HepG2 (cell line): ENCODE measurements around the gene TUBG1. TPM values are rescaled to one million over a fixed set of nuclear protein-coding genes. Genes with fewer than 3 reads are reported as not detected.

ENCODE experiments used
- BCL3 ChIP-seq: sonication (generic); formaldehyde crosslinking; IDR thresholded peaks from 2 replicates; pipeline ENCODE4 v1.5.1; 2020; ENCODE audit warnings: mild to moderate bottlenecking, missing genetic modification reagents, moderate library complexity
- MEF2D ChIP-seq: sonication (generic); formaldehyde crosslinking; IDR thresholded peaks from 2 replicates; pipeline ENCODE4 v1.5.1; 2020; ENCODE audit warnings: mild to moderate bottlenecking, missing genetic modification reagents
- RARA ChIP-seq: IDR thresholded peaks from 2 replicates; pipeline ENCODE4 v1.6.1; 2016; ENCODE audit warnings: missing genetic modification reagents, missing compliant biosample characterization
- SNAI1 ChIP-seq: sonication (generic); formaldehyde crosslinking; IDR thresholded peaks from 2 replicates; pipeline ENCODE4 v1.5.0; 2020; ENCODE audit warnings: mild to moderate bottlenecking, missing genetic modification reagents, borderline replicate concordance
- SP140L ChIP-seq: sonication (generic); formaldehyde crosslinking; IDR thresholded peaks from 2 replicates; pipeline ENCODE4 v1.4.0; 2020; ENCODE audit warnings: missing genetic modification reagents, borderline replicate concordance
- TP53 ChIP-seq: sonication (generic); formaldehyde crosslinking; conservative IDR thresholded peaks from 2 replicates; pipeline ENCODE4 v1.4.0; 2020; ENCODE audit warnings: missing genetic modification reagents
- ZBTB7A ChIP-seq: sonication (generic); formaldehyde crosslinking; IDR thresholded peaks from 2 replicates; pipeline ENCODE4 v1.8.0; 2022; ENCODE audit warnings: mild to moderate bottlenecking, missing genetic modification reagents
- ZKSCAN5 ChIP-seq: sonication (generic); formaldehyde crosslinking; IDR thresholded peaks from 2 replicates; pipeline ENCODE4 v1.5.1; 2020; ENCODE audit warnings: mild to moderate bottlenecking, missing genetic modification reagents
- ZNF281 ChIP-seq: sonication (generic); formaldehyde crosslinking; IDR thresholded peaks from 2 replicates; pipeline ENCODE4 v1.4.0; 2020; ENCODE audit warnings: missing genetic modification reagents, borderline replicate concordance
- ZNF609 ChIP-seq: sonication (generic); formaldehyde crosslinking; IDR thresholded peaks from 2 replicates; pipeline ENCODE4 v1.4.0; 2020; ENCODE audit warnings: mild to moderate bottlenecking, missing genetic modification reagents, borderline replicate concordance
- ZNF646 ChIP-seq: sonication (generic); formaldehyde crosslinking; IDR thresholded peaks from 2 replicates; pipeline ENCODE4 v1.9.0; 2021; ENCODE audit warnings: mild to moderate bottlenecking, missing genetic modification reagents
- polyA plus RNA-seq, 8 experiments: library from polyadenylated mRNA; depleted of rRNA in 3 of 8; stranded (reverse) in 7 of 8; unstranded in 1 of 8; fragments of >200 nt; fragmentation: Illumina TruSeq in 4 of 8; extraction: Trizol in 4 of 8; gene quantifications; 2 replicates each; pipeline versions ENCODE4 v1.2.1 to v1.2.3, GENCODE V29; 2011 to 2016; ENCODE audit warnings: low read depth in 4 of 8, missing spikeins in 1 of 8, mixed read lengths in 1 of 8; ENCODE audit not compliant: insufficient read depth in 1 of 8
- total RNA-seq, 5 experiments: library from RNA; depleted of rRNA; stranded (reverse); fragments of >200 nt; fragmentation: Illumina TruSeq; extraction: Trizol; gene quantifications; 2 replicates each; pipeline ENCODE4 v1.2.3, GENCODE V29; 2016; ENCODE audit warnings: low read depth in 1 of 5

The TUBG1 gene
- total and polyA plus RNA-seq, 2 of the 13 experiments (the other 11 are each of a cell fraction or from before 2014, with no cell fraction given) = 74.1 to 137 TPM

GRCh38 chr17:42659079-42659931 lies 49.8 kb downstream of the TUBG1 start, which contains the start of gene TUBG2 (continued):
- TF ChIP-seq ZNF609 (no peak), SNAI1 (CRISPR knock-in tag) (peak; percentile 92; the same call in 1 of the 2 replicates), ZKSCAN5 (0 out of 2 replicates have a peak, but pooled peaks have one; percentile 42), TP53 (CRISPR knock-in tag) (0 out of 2 replicates have a peak, but pooled peaks have one; percentile 14), RARA (CRISPR knock-in tag) (peak; percentile 17; the same call in 1 of the 2 replicates), MEF2D (CRISPR knock-in tag) (peak; percentile 81), SP140L (no peak), ZNF281 (CRISPR knock-in tag) (peak; percentile 89; the same call in 1 of the 2 replicates), ZBTB7A (CRISPR knock-in tag) (no peak), ZNF646 (CRISPR knock-in tag) (no peak), BCL3 (peak; percentile 71; the same call in 1 of the 2 replicates)
